OCI-M2 (cell line): Measurements from ENCODE around the gene PEF1.
A peak's percentile ranks its signal among the peaks of the same experiment; 100 is the strongest.

ENCODE experiments used
- DNase-seq: peaks from one replicate; lab custom pipeline; 2025; ENCODE audit not compliant: unreplicated experiment; lab: John Stamatoyannopoulos, UW

Gene PEF1

GRCh38 chr1:31671561-31672201 is 27.0 kb upstream of the PEF1 start:
- no peak for DNase-seq

DNA sequence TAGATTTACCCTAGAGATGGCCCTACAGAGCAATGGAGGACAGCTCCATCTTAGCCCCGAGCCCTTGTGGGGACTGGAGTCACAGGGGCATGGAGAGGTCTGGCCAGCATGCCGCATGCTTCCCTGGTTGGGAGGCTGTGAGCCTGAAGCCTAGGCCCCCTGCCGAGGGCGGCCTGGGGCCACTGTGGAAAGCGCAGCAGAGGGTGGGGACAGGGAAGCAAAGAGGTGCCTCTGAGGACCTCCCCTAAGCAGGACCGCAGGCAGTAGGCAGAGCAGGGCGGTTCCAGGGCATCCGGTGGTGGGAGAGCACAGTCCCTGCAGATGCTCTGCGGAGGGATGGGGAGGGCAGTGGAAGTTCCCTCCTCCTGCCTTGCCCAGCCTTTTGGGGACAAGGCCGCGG is 26.5 kb upstream of the PEF1 start:
- no peak for DNase-seq

DNA sequence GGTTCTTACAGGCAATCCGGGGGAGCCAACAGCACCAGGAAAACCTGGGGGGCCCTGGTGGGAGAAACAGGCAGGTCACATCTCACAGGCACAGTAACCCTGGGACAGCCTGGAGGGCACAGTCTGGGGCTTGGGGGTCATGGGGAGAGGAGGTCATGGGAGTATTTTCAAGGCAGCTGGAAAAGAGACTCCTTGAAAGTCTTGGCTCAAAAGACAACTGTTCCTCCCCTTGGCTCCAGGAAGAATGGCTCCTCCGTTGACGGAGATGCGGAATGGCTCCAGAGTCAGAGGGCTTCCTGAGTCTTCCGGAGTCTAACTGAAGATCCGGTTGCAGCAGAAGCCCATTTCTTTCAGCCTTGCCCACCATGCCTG is 25.9 kb upstream of the PEF1 start:
- DNase-seq = no peak

DNA sequence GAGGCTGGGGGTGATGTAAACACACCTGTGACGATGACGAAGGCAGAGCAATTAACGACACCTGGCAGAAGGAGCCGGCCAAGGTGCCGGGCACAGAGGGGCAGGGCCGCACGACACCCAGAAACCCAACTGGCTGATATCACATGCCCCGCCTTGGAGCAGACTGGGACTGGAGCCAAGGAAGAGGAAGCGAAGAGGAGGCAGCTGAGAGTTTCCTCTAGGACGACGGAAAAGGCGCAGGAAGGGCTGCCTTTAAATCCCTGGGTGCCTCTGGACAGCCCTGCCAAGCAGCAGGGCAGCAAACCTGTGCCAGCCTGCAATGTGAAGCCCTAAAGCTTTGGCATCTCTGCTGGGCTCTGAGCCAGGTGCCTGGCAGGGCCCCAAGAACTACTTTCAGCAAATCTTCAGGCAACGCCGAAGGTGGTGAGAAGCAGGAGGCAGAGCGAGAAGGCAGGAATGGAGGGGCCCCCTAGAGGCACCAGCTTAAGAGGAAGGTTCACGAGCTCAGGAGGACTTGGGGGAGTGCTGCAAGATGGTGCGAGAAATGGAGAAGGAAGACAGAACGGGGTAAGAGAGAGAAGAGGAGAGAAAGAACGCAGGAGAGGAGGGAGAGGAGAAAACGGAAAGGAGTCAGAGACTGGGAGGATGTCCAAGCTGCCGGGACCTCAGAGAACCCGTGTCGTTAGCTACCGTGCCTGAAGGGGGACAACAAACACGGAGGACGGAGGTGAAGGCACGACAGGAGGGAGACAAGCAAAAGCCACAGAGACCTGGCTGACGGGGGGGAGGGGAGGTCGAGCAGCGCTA is 25.3 kb upstream of the PEF1 start:
- DNase-seq = no peak

DNA sequence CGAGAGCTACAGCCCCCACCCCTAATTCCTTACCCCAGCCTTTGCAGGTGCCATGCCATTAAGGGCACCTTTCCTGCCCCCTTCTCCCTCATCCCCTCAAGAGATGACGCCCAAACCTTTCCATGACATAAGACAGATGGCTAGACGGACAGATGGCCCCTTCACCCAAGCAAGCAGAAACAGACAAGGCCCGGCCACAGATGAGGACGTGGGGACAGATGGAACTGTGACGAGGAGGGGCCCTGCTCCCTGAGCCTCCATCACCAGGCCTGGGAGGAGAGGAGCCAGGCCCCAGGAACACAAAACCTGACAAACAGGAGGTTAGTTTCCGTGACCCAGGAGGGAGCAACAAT is 24.7 kb upstream of the PEF1 start:
- no peak for DNase-seq

DNA sequence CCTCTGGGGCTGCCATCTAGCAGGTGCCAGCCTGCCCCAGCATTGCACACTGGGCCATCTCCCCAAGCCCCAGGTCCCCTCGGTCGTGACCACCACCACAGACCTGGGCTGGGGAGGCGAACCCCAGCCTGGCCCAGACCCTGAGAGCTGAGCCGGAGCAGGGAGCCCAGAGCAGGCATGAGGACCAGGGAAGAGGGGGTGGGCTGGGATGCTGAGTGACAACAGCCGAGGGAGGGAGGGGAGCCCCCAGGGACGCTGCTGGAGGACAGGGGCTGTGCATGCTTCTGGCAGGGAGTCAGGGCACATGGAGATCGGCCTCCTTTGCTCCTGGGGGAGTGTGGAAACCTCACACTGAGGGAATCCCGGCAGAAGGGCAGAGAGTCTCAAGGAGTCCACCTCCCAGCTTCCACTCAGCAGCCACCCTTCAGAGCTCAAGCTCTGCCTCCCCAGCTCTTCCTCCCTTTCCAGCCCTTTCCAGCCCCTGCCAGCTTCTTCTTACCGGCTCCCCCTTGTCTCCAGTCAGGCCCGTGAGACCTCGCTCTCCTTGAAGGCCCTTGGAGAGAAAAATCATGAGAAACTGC is 23.7 kb upstream of the PEF1 start:
- DNase-seq = no peak

- DNase-seq = no peak
These were observed 22.5 kb upstream of the PEF1 start for GRCh38 chr1:31667065-31667785.

DNA sequence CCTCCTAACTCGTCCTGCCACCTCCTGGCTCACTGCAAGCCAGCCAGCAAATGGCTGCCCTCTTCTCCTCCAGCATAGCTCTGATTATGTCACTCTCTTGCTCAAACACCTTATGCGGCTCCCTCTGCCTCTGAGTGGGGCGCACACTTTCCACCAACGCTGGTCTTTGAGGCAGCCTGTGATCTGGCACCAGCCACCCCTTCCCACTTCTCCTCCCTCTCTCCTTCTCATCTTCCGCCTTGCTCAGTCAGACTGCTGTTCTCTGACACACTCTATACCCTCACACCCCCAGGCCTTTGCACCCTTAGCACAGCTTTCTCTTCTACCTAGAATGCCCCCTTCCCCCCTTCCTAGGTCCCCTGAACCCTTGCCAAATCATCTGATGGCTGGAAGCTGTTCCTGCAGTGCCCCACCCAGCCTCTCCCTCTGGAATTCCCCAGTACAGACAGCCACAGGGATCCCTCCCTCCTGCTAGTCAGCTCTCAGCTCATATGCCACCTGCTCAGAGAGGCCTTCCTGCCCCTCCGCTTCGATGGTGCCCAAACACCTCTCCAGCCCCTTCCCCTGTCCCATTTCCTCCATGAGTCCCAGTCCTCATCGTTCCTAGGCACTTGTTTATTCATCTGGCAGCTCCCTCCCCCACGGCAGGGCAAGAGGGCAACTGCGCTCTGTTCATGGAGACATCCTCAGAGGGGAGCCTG is 21.7 kb upstream of the PEF1 start:
- DNase-seq = no peak

DNA sequence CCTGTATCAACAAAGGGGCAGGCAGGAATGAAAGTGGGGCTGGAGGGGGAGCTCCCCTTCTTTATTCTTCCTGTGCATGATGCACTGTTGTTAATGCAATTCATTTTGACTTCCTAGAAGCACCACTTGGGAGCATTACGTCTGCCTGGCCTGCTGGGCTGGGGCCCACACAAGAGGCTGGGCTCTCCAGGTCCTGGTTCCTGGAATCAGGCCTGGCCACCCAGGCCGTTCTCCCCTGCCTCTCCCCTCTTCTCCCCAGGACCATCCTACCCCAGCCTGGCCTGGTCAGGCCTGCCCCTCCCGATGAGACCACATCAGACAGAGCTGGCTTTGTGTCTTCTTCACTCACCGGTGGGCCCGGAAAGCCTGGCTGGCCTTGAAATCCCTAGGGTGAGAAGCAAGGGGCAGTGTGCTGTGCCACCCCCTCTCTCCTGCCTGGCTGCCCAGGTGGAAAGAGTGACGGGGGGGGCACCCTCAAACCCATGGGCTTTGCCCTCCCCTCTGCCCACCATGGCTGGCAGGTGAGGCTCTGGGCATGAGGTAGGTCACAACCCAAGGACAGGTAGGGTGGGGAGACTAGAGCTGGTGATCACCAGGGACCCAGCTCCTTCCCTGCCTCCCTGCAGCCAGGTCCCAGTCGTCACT is 20.7 kb upstream of the PEF1 start:
- DNase-seq = no peak

- no peak for DNase-seq
These were observed 19.9 kb upstream of the PEF1 start for GRCh38 chr1:31664528-31664927.

- DNase-seq = peak; percentile 30
These were observed 19.2 kb upstream of the PEF1 start for GRCh38 chr1:31663622-31664452.

DNA sequence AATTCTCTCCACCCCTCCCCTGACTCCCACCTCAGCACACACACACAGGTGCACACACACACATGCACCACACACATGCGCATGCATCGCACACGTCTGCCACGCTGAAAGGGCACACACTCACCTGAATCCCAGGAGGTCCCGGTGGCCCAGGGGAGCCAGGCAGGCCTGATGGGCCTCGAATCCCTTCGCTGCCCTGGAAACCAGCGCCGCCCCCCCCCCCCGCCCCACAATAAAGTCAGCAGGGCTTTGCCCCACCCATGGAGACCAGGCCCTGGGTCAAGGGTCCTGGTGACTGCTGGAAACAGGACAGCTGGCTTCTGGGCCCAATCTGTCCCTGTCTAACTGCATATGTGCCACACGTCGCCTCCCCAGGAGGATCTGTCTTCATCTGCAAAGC is 17.8 kb upstream of the PEF1 start:
- DNase-seq = no peak

GRCh38 chr1:31661856-31662255 is 17.2 kb upstream of the PEF1 start:
- no peak for DNase-seq

DNA sequence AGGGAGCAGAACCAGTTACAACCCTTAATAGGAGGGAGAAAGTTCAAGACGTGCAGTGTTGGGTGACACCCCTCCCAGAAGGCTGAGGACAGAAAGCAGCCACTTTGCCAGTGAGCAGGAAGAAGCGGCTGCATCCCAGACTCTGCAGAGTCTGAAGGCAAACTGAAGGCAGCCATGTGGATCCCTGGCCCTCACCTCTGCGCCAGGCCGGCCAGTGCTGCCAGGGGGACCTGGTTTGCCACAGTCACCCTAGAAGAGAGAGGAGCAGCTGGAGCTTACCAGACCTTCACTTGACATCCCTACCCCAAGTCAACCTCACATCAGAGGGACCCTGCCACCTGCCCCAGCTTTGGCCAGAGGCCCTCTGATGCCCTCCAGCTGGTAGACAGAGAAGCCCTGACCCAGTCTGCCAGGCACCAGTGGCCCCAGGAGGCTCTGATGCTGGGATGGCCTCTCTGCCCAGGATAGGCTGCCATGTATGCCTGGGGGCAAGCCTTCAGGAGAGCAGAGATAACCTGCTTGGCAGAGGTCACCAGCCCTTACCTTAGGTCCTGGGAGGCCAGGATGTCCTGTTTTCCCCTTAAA is 16.3 kb upstream of the PEF1 start:
- DNase-seq = no peak

GRCh38 chr1:31659889-31660288 is 15.2 kb upstream of the PEF1 start:
- no peak for DNase-seq

- no peak for DNase-seq
These were observed 14.0 kb upstream of the PEF1 start for GRCh38 chr1:31658721-31659120.

DNA sequence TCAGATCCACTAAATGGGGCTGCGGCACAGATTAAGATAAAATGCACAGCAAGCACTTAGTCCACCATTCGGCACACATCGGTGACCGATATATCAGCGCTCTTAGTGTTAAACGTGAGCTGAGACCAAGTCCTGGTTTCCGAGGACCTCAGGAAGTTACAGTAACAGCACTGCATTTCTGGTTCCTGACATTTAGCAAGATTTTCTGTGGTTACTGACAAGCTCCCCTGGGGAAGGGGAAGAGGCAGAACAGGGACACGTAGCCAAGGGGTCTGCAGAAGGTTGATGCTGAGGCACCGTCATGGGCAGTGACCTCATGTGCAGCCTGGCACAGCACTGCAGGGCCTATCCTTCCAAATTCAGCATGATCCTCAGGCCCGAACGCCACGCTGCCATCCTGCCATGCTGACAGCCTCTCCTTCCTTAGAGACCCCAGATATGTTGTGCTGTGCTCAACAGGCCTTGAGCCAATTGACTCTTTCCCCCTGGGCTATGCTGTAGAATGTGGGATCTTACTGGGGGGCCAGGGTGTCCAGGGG is 13.4 kb upstream of the PEF1 start:
- no peak for DNase-seq

- DNase-seq = no peak
These were observed 12.5 kb upstream of the PEF1 start for GRCh38 chr1:31657020-31657804.

DNA sequence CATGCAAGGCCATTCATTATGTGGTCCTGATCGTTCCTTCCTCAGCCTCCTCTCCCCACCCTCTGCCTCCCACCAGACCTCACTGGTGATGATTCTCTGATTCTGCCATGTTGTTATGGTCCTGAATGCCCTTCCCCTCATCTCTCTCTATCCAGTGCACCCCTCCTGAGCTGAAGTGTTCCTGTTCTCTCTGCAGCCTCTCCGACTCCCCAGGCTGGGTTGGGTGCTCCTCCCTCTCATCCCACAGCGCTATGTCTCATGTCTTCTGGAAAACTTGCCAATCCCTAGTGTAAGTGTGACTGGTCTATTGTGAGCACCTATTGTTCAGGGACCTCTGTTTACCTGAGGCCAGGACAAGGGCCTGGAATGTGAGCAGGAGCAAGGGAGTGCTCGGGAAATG is 11.1 kb upstream of the PEF1 start:
- no peak for DNase-seq
